HepG2 (cell line): ENCODE data around the gene ATG16L2.

Experiments
- HNRNPK ChIP-seq: fragments of 200-400 bp; formaldehyde crosslinking; IDR thresholded peaks from 2 replicates; pipeline ENCODE4 v1.6.1; 2018; ENCODE audit warnings: low read length, low read depth, moderate library complexity, mild to moderate bottlenecking; ENCODE audit not compliant: poor library complexity, severe bottlenecking
- IRX3 ChIP-seq: sonication (generic); formaldehyde crosslinking; IDR thresholded peaks from 2 replicates; pipeline ENCODE4 v1.8.1; 2023; ENCODE audit warnings: mild to moderate bottlenecking, low read depth, missing genetic modification reagents, borderline replicate concordance
- MXI1 ChIP-seq: IDR thresholded peaks from 3 replicates; pipeline ENCODE4 v1.6.1; 2012; ENCODE audit warnings: low read depth, low read length, inconsistent platforms, borderline replicate concordance
- ZSCAN22 ChIP-seq: sonication (generic); formaldehyde crosslinking; IDR thresholded peaks from 2 replicates; pipeline ENCODE4 v1.4.0; 2020; ENCODE audit warnings: mild to moderate bottlenecking, missing genetic modification reagents

DNA sequence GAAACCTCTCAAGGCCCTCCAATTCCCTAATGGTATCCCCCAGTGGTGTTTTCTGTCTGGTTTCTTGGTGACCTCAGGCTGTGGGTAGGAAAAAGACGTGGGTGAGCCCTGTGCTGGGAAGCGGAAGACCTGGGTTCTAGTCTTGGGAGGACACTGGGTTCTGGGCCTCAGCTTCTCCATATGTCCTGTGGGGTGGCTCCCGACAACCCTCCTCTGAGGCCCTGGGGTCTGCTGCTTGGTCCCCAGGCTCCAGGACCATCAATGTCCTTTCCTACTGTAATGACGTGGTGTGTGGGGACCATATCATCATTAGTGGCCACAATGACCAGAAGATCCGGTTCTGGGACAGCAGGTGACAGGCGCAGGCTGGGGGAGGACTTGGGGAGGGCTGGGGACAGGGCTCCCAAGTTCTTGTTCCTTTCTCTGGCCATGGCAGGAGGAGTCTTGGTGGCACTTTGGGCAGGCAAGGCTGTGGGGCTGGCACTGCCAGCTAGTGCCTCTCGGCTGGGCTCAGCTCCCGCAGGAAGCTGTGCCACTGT lies 12.8 kb downstream of the ATG16L2 start:
- TF ChIP-seq IRX3 (CRISPR knock-in tag) (no peak), MXI1 (no peak), HNRNPK (no peak), ZSCAN22 (CRISPR knock-in tag) (no peak)
